ENCODE data around the gene SMTN.

Gene SMTN

GRCh38 chr22:31044262-31044861 lies 36.8 kb upstream of the SMTN start:
- DNase-seq = no peak
- Histone ChIP-seq H3K4me3 (ENCODE audit: low read depth, low read length) (no peak overlapping the region), H3K27ac (no peak overlapping the region), H3K36me3 (replicated peaks) (no peaks in the 10 kb centered on the region), H3K27me3 (replicated peaks) (no peaks in the 10 kb centered on the region)
- in situ Hi-C loops (cut with HindIII; ENCODE audit: low pct_ligation_motif_present, low sequenced_read_pairs) = no loop called here
- no peak for TF ChIP-seq CTCF (IDR thresholded peaks at IDR 0.05; ENCODE audit: low read depth, low read length, missing control alignments)

DNA sequence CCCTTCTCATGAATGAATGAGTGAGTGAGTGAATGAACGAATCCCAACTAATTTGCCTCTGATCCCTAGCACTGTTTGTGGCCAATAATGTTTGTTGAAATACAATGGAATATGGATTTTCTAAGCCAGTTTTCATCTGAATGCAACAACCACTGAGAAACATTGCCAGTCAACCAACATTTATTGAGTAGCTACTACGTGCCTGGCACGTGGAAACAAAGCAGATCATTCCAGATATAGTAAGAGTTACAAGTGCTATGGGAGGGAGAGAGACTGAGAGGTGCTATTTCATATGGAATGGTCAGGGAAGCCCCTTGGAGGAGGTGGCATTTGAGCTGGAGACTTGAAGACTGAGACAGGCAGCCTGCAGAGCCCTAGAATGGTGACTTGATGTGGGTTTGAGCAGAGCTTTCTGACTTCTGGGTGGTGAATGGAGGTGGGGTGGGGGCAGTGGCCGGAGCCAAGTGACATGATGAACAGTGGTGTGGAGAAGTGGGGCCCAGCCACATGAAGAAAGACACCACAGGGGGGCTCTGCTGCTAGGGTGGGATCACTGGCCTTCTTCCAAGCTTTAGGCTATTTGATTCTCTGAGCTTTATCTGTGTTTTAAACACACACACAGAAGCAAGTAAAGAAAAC lies 35.1 kb upstream of the SMTN start:
- DNase-seq = no peak
- no peak overlapping the region for H3K27ac ChIP-seq
- H3K36me3 ChIP-seq (replicated peaks) = no peaks in the 10 kb centered on the region
- H3K4me3 ChIP-seq (ENCODE audit: low read depth, low read length) = no peak overlapping the region
- H3K27me3 ChIP-seq (replicated peaks) = no peaks in the 10 kb centered on the region
- TF ChIP-seq CTCF (IDR thresholded peaks at IDR 0.05; ENCODE audit: low read depth, low read length, missing control alignments) = no peak
- in situ Hi-C loops (cut with HindIII; ENCODE audit: low pct_ligation_motif_present, low sequenced_read_pairs) = no loop called here

DNA sequence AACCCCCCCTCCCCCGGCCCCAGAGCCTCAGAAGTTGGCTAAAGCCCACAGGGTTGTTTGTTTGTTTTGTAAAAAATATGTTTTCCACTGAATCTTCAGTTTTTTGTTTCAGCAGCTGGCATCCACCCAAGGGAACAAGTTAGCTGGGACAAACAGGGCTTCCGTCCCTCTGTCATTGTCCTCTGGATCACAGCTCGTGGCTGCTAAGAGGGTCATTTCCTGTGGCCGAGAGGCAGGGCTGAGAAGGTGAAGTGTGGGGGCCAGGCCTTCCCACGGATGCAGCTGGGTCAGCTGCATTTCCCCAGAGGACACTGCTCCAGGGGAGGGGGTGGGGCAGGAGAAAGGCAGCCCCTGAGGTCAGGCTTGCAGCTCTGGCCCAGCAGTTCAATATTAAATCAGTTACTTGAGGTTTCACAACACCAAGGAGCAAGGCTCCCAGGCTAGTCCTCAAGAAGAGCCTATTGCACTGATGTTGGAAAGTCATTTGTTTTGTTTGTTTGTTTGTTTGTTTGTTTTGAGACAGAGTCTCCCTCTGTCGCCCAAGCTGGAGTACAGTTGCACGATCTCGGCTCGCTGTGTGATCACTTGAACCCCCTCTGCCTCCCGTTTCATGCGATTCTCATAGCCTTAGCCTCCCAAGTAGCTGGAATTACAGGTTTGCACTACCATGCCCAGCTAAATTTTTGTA lies 34.4 kb upstream of the SMTN start:
- no peak overlapping the region for H3K4me3 ChIP-seq (ENCODE audit: low read depth, low read length)
- no peak for TF ChIP-seq CTCF (IDR thresholded peaks at IDR 0.05; ENCODE audit: low read depth, low read length, missing control alignments)
- DNase-seq = no peak
- H3K27ac ChIP-seq = no peak overlapping the region
- H3K27me3 ChIP-seq (replicated peaks) = no peaks in the 10 kb centered on the region
- H3K36me3 ChIP-seq (replicated peaks) = no peaks in the 10 kb centered on the region
- in situ Hi-C loops (cut with HindIII; ENCODE audit: low pct_ligation_motif_present, low sequenced_read_pairs) = no loop called here

GRCh38 chr22:31048570-31048969 lies 32.5 kb upstream of the SMTN start:
- H3K27ac ChIP-seq = no peak overlapping the region
- TF ChIP-seq CTCF (IDR thresholded peaks at IDR 0.05; ENCODE audit: low read depth, low read length, missing control alignments) = no peak
- no peaks in the 10 kb centered on the region for H3K36me3 ChIP-seq (replicated peaks)
- in situ Hi-C loops (cut with HindIII; ENCODE audit: low pct_ligation_motif_present, low sequenced_read_pairs) = no loop called here
- DNase-seq = no peak
- H3K4me3 ChIP-seq (ENCODE audit: low read depth, low read length) = no peak overlapping the region
- H3K27me3 ChIP-seq (replicated peaks) = no peaks in the 10 kb centered on the region

DNA sequence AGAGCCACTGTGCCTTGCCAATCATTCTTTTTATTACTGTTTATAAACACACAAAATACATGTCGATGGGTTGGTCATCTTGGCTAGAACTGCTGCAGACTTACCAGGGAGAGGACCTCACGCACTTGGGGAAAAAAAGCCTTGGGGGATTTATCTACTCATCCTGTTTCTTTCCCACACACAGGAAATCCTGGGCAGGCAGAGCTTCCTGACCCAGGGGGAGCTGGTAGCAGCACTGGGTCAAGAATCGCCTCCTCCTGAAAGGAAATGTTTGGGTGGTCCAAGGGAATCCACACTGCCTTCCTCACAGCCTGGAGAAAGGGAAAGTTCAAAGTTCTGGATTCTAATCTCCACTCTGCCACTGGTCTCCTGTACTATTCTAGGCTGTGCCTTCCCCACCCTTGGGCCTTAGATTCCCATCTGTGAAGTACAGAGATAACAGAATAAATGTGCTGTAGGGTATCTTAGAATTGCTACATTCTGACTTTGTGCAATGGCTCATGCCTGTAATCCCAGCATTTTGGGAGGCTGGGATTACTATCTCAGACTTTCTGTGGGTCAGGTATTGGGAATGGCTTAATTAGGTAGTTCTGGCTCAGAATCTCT lies 31.2 kb upstream of the SMTN start:
- Histone ChIP-seq H3K4me3 (ENCODE audit: low read depth, low read length) (no peak overlapping the region), H3K27ac (no peak overlapping the region), H3K36me3 (replicated peaks) (no peaks in the 10 kb centered on the region), H3K27me3 (replicated peaks) (no peaks in the 10 kb centered on the region)
- no peak for DNase-seq
- TF ChIP-seq CTCF (IDR thresholded peaks at IDR 0.05; ENCODE audit: low read depth, low read length, missing control alignments) = no peak
- in situ Hi-C loops (cut with HindIII; ENCODE audit: low pct_ligation_motif_present, low sequenced_read_pairs) = no loop called here

All from brain microvascular endothelial cell (primary cell).